ENCODE data around the gene CEP250.
A peak's percentile ranks its signal among the peaks of the same experiment; 100 is the strongest.

The CEP250 gene

DNA sequence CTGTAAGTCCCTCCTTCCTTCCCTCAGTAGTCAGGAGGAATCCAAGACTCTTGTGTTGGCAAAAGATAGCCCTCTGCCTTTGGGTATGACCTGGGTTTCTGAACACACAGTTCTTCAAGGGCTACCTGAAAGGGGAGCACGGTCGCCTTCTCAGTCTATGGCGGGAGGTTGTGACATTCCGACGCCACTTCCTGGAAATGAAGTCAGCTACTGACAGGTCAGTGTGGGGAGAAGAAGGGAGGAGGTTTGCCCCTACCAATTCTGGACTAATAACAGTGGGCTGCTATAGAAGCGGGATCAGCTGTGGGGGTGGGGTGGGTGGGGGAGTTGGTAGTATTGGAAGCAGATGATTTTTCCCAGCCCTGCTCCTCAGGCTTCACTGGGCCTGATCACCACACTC lies 11.5 kb downstream of the CEP250 start:
- Histone ChIP-seq H3K27me3 (ENCODE audit: control insufficient read depth in 3 of 3, insufficient read depth in 3 of 3, low read depth in 1 of 3, low read length in 3 of 3) (no peaks in the 10 kb centered on the region), H3K9me3 (replicated peaks in 1 of 2; ENCODE audit: control insufficient read depth in 2 of 2, insufficient read depth in 1 of 2, low read depth in 1 of 2, low read length in 2 of 2) (no peaks in the 10 kb centered on the region), H2AK5ac (ENCODE audit: low read depth, low read length) (no peak overlapping the region), H3K4ac (ENCODE audit: low read length) (no peak overlapping the region), H2BK15ac (ENCODE audit: low read length) (no peak overlapping the region), H2BK120ac (ENCODE audit: low read depth, low read length) (no peak overlapping the region), H3K23ac (ENCODE audit: low read depth, low read length, poor library complexity) (no peak overlapping the region), H3K4me2 (ENCODE audit: insufficient read depth, low read length, poor library complexity, severe bottlenecking) (no peak overlapping the region), H3K79me1 (ENCODE audit: low read depth, low read length) (no peaks in the 10 kb centered on the region), H4K91ac (ENCODE audit: low read depth, low read length, poor library complexity) (no peak overlapping the region), H4K8ac (ENCODE audit: low read depth, low read length) (no peak overlapping the region), H3K4me3 (ENCODE audit: low read length in 2 of 2) (no peak overlapping the region), H2BK12ac (ENCODE audit: low read length) (no peak overlapping the region), H3K36me3 (replicated peaks in 1 of 2; ENCODE audit: control insufficient read depth in 2 of 2, insufficient read depth in 2 of 2, low read length in 2 of 2) (peaks cover 14 to 96% of the 10 kb centered on the region in 2 donors), H3K4me1 (ENCODE audit: control insufficient read depth in 2 of 2, insufficient read depth in 1 of 2, low read depth in 1 of 2, low read length in 2 of 2) (peaks cover 7 to 8% of the 10 kb centered on the region in 2 donors), H2BK5ac (ENCODE audit: low read length) (no peak overlapping the region), H2AFZ (ENCODE audit: low read length) (no peak overlapping the region), H3K14ac (ENCODE audit: low read length) (no peak overlapping the region), H3K9ac (ENCODE audit: low read depth, low read length, poor library complexity) (no peak overlapping the region), H3K18ac (ENCODE audit: low read length) (peak overlapping the region; percentile 29), H3K27ac (replicated peaks; ENCODE audit: low read length) (peak overlapping the region; percentile 56)
- no peak for DNase-seq (ENCODE audit: low spot score)
- no CpG with 5 or more reads among the region's 6 CpGs for WGBS, 2 donors (ENCODE audit: extremely low coverage in 2 of 2, insufficient read length in 2 of 2, insufficient replicate concordance in 1 of 2)

GRCh38 chr20:35467339-35468224 lies 12.2 kb downstream of the CEP250 start:
- Histone ChIP-seq H2AFZ (ENCODE audit: low read length) (no peak overlapping the region), H2BK12ac (ENCODE audit: low read length) (no peak overlapping the region), H3K23ac (ENCODE audit: low read depth, low read length, poor library complexity) (no peak overlapping the region), H4K91ac (ENCODE audit: low read depth, low read length, poor library complexity) (no peak overlapping the region), H2BK5ac (ENCODE audit: low read length) (no peak overlapping the region), H3K9ac (ENCODE audit: low read depth, low read length, poor library complexity) (no peak overlapping the region), H3K4me3 (ENCODE audit: low read length in 2 of 2) (no peak overlapping the region), H3K79me1 (ENCODE audit: low read depth, low read length) (no peaks in the 10 kb centered on the region), H3K4me1 (ENCODE audit: control insufficient read depth in 2 of 2, insufficient read depth in 1 of 2, low read depth in 1 of 2, low read length in 2 of 2) (peaks cover 7 to 8% of the 10 kb centered on the region in 2 donors), H2BK15ac (ENCODE audit: low read length) (no peak overlapping the region), H2AK5ac (ENCODE audit: low read depth, low read length) (no peak overlapping the region), H3K14ac (ENCODE audit: low read length) (no peak overlapping the region), H3K27me3 (ENCODE audit: control insufficient read depth in 3 of 3, insufficient read depth in 3 of 3, low read depth in 1 of 3, low read length in 3 of 3) (no peaks in the 10 kb centered on the region), H3K9me3 (replicated peaks in 1 of 2; ENCODE audit: control insufficient read depth in 2 of 2, insufficient read depth in 1 of 2, low read depth in 1 of 2, low read length in 2 of 2) (no peaks in the 10 kb centered on the region), H4K8ac (ENCODE audit: low read depth, low read length) (no peak overlapping the region), H3K36me3 (replicated peaks in 1 of 2; ENCODE audit: control insufficient read depth in 2 of 2, insufficient read depth in 2 of 2, low read length in 2 of 2) (peaks cover 16 to 96% of the 10 kb centered on the region in 2 donors), H3K4ac (ENCODE audit: low read length) (no peak overlapping the region), H2BK120ac (ENCODE audit: low read depth, low read length) (no peak overlapping the region), H3K27ac (replicated peaks; ENCODE audit: low read length) (peak overlapping the region; percentile 56), H3K4me2 (ENCODE audit: insufficient read depth, low read length, poor library complexity, severe bottlenecking) (peak overlapping the region; percentile 28), H3K18ac (ENCODE audit: low read length) (peak overlapping the region; percentile 29)
- DNase-seq (ENCODE audit: low spot score), result peak; percentile 49
- no CpG with 5 or more reads among the region's 9 CpGs for WGBS, 2 donors (ENCODE audit: extremely low coverage in 2 of 2, insufficient read length in 2 of 2, insufficient replicate concordance in 1 of 2)

DNA sequence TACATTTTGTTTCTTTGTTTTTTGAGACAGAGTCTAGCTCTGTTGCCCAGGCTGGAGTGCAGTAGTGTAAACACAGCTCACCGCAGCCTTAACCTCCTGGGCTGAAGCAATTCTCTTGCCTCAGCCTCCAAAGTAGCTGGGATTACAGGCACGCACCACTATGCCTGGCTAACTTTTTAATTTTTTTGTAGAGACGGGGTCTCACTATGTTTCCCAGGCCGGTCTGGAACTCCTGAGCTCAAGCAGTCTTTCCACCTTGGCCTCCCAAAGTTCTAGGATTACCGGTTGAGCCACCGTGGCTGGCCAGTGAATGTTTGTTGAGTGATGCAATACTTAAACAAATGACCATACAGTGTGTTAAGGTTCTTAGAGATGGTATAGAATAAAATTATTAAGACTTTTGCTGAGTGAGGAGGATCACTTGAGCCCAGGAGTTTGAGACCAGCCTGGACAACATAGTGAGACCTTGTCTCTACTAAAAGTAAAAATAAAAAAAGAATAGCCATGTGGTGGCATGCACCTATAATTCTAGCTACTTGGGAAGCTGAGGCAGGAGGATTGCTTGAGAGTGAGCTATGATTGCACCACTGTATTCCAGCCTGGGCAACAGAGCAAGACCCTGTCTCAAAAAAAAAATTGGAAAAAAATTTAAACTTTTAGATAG lies 13.4 kb downstream of the CEP250 start:
- Histone ChIP-seq H2AK5ac (ENCODE audit: low read depth, low read length) (no peak overlapping the region), H3K4me2 (ENCODE audit: insufficient read depth, low read length, poor library complexity, severe bottlenecking) (no peak overlapping the region), H4K8ac (ENCODE audit: low read depth, low read length) (no peak overlapping the region), H3K14ac (ENCODE audit: low read length) (no peak overlapping the region), H2BK5ac (ENCODE audit: low read length) (no peak overlapping the region), H2BK12ac (ENCODE audit: low read length) (no peak overlapping the region), H3K4ac (ENCODE audit: low read length) (no peak overlapping the region), H3K18ac (ENCODE audit: low read length) (no peak overlapping the region), H3K4me3 (ENCODE audit: low read length in 2 of 2) (no peak overlapping the region), H3K9me3 (replicated peaks in 1 of 2; ENCODE audit: control insufficient read depth in 2 of 2, insufficient read depth in 1 of 2, low read depth in 1 of 2, low read length in 2 of 2) (no peaks in the 10 kb centered on the region), H3K23ac (ENCODE audit: low read depth, low read length, poor library complexity) (no peak overlapping the region), H3K27ac (replicated peaks; ENCODE audit: low read length) (no peak overlapping the region), H3K79me1 (ENCODE audit: low read depth, low read length) (no peaks in the 10 kb centered on the region), H3K27me3 (ENCODE audit: control insufficient read depth in 3 of 3, insufficient read depth in 3 of 3, low read depth in 1 of 3, low read length in 3 of 3) (no peaks in the 10 kb centered on the region), H2BK15ac (ENCODE audit: low read length) (no peak overlapping the region), H2AFZ (ENCODE audit: low read length) (no peak overlapping the region), H3K4me1 (ENCODE audit: control insufficient read depth in 2 of 2, insufficient read depth in 1 of 2, low read depth in 1 of 2, low read length in 2 of 2) (peaks cover 7 to 8% of the 10 kb centered on the region in 2 donors), H3K36me3 (replicated peaks in 1 of 2; ENCODE audit: control insufficient read depth in 2 of 2, insufficient read depth in 2 of 2, low read length in 2 of 2) (peaks cover 24 to 98% of the 10 kb centered on the region in 2 donors), H3K9ac (ENCODE audit: low read depth, low read length, poor library complexity) (no peak overlapping the region), H4K91ac (ENCODE audit: low read depth, low read length, poor library complexity) (no peak overlapping the region), H2BK120ac (ENCODE audit: low read depth, low read length) (no peak overlapping the region)
- DNase-seq (ENCODE audit: low spot score), result no peak
- no CpG with 5 or more reads among the region's 6 CpGs for WGBS, 2 donors (ENCODE audit: extremely low coverage in 2 of 2, insufficient read length in 2 of 2, insufficient replicate concordance in 1 of 2)

- Histone ChIP-seq H3K18ac (ENCODE audit: low read length) (no peak overlapping the region), H3K27me3 (ENCODE audit: control insufficient read depth in 3 of 3, insufficient read depth in 3 of 3, low read depth in 1 of 3, low read length in 3 of 3) (no peaks in the 10 kb centered on the region), H4K91ac (ENCODE audit: low read depth, low read length, poor library complexity) (no peak overlapping the region), H2BK120ac (ENCODE audit: low read depth, low read length) (no peak overlapping the region), H3K4me2 (ENCODE audit: insufficient read depth, low read length, poor library complexity, severe bottlenecking) (no peak overlapping the region), H2BK12ac (ENCODE audit: low read length) (no peak overlapping the region), H3K4me1 (ENCODE audit: control insufficient read depth in 2 of 2, insufficient read depth in 1 of 2, low read depth in 1 of 2, low read length in 2 of 2) (peaks cover 6% of the 10 kb centered on the region in 2 donors), H2BK15ac (ENCODE audit: low read length) (no peak overlapping the region), H3K14ac (ENCODE audit: low read length) (no peak overlapping the region), H3K9ac (ENCODE audit: low read depth, low read length, poor library complexity) (no peak overlapping the region), H3K9me3 (replicated peaks in 1 of 2; ENCODE audit: control insufficient read depth in 2 of 2, insufficient read depth in 1 of 2, low read depth in 1 of 2, low read length in 2 of 2) (no peaks in the 10 kb centered on the region), H3K27ac (replicated peaks; ENCODE audit: low read length) (no peak overlapping the region), H2AK5ac (ENCODE audit: low read depth, low read length) (no peak overlapping the region), H3K23ac (ENCODE audit: low read depth, low read length, poor library complexity) (no peak overlapping the region), H3K79me1 (ENCODE audit: low read depth, low read length) (no peaks in the 10 kb centered on the region), H2AFZ (ENCODE audit: low read length) (no peak overlapping the region), H3K36me3 (replicated peaks in 1 of 2; ENCODE audit: control insufficient read depth in 2 of 2, insufficient read depth in 2 of 2, low read length in 2 of 2) (peaks cover 33 to 99% of the 10 kb centered on the region in 2 donors), H4K8ac (ENCODE audit: low read depth, low read length) (no peak overlapping the region), H3K4me3 (ENCODE audit: low read length in 2 of 2) (no peak overlapping the region), H2BK5ac (ENCODE audit: low read length) (no peak overlapping the region), H3K4ac (ENCODE audit: low read length) (no peak overlapping the region)
- DNase-seq (ENCODE audit: low spot score), result no peak
- WGBS, 2 donors (ENCODE audit: extremely low coverage in 2 of 2, insufficient read length in 2 of 2, insufficient replicate concordance in 1 of 2), result no CpG with 5 or more reads among the region's 3 CpGs
Measured at GRCh38 chr20:35472209-35472608, 16.8 kb downstream of the CEP250 start.

Measured in neuronal stem cell (in vitro differentiated cells).